ENCODE measurements around the gene BCL7B.
A peak's percentile ranks its signal among the peaks of the same experiment; 100 is the strongest.
"Not testable (repeated sequence)": the region's sequence is repeated elsewhere in the genome, so short reads cannot be mapped to it uniquely, and the experiment has no call there.

BCL7B gene

DNA sequence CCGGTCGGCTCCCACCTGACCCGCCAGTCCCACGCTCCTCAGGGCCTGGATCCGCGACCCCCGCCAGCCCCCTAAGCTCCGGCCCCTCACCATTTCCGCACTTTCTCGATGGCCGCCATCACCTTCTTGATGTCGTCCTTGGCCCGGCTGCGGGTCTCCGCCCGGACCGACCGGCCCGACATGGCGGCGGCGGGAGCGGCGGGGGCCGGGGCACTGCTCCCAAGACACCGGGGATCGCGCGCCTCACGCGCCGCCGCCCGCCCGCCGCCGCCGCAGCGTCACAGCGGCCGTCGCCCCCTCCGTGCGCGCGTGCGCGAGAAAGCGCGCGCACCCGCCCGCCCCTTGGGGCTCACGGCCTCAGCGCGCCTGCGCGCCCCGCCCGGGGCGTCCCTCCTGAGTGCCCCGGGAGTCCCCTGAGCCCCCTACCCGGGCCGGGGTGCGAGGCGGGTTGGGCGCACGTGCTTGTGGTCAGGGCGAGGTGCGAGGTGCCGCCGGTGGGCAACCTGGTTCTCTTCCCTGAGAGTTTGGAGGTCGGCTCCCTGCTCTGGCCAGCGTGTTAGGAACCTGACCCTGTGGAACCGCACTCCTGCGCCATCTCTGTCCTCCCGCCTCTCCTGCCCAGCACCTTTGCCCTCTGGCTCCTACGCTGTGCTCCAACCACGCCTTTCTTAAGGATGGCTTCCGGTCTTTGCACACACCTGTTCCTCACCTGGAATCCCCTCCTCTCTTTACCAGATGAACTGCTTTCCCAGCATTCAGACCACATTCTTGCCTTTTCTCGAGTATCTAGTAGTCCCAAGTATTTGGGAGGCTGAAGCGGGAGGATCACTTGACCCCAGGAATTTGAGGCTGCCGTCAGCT, at the start of gene BCL7B:
Gene BCL7B, minus strand, starts transcription at position 294 of the 861 bp plus-strand sequence. Its CDS starts 112 bp downstream, at position 182.
- DNase-seq (ENCODE audit: low read depth in 2 of 2) = peak in 1 of 2 experiments; percentile 25

DNA sequence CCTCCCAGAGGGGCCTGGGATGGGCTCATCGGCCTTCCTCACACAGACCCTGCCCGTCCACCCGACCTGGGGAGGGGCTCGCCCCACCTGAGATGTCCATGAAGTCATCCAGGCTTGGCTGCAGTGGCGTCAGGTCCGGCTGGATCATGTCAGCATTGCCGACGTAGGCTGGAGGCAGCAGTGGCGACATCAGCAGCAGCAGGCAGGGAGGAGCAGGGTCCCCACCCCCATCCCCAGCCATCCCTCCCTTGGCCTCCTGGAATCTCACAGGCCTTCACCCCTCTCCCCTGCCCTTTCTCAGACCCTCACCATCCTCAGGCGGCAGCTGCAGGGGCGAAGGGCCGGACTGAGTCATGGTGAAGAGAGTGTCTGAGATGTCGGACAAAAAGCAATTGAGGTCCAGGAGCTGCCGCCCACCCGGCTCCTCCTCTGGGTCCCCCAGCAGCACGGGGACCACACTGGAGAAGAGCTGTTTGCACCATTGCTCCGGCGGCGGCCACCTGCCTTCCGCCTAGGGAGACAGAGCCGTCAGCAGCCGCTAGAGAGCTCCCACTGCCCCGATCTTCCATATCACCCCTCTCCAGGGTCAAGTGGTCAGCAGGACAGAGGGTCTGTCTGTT, 48.2 kb upstream of the BCL7B start:
- no peak for DNase-seq (ENCODE audit: low read depth in 2 of 2)

DNA sequence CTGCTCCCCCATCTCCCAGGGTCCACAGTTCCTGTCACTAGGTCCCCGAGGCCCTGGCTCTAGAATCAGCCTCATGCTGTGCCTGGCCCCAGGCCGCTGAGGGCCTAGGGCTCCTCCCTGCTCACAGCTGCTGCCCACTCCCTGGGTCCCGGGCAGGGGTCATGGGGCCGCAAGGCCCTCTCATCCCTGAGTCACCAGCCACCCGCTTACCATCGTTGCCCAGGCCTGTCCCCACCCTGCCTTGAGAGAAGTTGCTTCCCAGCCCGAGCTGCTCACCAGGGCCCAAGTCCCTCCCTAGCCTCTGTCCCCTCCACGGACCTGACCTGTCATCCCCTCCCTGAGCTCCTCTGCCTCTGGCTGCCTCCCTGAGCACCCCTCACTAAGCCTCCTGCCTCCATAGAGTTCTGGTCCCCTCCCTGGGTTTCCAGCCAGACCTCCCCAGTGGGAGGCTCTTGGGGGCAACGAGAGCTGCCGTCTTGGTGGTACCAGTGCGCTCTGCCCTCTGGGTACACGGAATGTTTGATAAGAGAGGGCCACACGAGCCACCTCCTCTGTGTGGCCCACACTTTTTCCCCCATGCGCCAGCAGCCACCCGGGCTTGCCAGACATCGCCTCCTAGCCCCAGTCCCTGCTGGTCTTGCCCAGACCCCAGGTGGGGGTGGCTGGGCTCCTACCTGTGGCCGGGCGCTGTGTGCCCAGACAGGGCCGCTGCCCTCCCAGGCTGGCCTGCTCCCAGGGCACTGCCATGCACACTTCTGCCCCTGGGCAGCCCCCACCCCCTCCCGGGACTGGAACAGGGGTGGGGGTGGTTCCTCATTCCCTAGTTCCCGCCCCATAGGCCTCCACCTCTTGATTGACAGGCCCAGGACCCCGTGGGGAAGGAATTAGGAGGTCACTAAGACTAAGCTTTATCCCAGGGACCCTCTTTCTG, 45.5 kb upstream of the BCL7B start:
- no peak for DNase-seq (ENCODE audit: low read depth in 2 of 2)

DNA sequence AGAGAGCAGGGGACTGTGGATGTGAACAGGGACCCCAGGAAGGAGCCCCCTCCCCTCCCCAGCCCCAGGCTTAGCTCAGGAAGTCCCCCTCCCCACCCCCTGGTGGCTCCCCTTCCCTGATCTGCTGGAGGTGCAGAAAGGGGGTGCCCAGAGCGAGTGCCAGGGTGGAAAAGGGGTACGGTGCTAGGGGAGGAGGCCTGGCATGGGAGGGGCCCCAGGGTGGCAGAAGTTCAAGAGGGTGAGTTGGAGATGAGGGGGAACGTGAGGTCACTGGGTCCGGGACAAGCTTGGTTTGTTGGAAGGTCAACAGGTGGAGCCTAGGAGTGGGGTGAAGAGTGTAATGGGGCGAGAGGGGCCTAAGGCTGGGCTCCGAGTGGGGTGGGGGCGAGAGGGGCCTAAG, 42.4 kb upstream of the BCL7B start:
- DNase-seq (ENCODE audit: low read depth in 2 of 2) = no peak

DNA sequence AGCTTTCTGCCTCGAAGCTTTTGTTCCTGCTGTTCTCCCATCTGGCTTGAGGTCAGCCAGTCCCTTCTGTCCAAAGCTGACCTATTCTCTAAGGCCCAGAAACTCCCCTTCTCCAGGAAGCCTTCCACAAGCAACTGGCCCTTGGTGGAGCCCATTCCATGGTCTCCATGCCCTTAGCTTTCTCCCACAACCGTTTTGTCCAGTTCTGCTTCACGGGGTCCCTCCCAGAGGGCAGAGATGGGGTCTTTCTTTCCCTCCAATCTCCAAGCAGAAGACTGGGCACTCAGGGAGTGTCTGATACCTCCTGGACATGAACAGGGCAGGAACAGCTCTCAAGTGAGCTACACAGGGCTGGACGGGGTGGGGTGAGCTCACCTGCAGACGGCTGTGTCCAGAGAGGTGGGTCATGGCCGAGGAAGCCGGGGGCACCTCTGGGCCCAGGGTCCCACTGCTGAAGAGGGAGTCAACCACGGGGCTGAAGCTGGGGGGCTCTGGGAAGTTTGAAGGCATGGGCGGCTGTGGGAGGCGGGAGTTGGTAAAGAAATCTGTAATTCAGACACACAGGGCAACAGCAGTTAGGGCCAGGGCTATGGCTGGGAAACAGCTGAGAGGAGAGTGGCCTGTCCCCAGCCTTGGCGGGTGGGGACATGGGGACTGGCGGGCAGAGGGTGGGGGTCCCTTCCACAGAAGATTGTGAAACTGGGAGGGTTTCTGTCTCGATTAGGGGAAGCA, 41.8 kb upstream of the BCL7B start:
- DNase-seq (ENCODE audit: low read depth in 2 of 2) = no peak

DNA sequence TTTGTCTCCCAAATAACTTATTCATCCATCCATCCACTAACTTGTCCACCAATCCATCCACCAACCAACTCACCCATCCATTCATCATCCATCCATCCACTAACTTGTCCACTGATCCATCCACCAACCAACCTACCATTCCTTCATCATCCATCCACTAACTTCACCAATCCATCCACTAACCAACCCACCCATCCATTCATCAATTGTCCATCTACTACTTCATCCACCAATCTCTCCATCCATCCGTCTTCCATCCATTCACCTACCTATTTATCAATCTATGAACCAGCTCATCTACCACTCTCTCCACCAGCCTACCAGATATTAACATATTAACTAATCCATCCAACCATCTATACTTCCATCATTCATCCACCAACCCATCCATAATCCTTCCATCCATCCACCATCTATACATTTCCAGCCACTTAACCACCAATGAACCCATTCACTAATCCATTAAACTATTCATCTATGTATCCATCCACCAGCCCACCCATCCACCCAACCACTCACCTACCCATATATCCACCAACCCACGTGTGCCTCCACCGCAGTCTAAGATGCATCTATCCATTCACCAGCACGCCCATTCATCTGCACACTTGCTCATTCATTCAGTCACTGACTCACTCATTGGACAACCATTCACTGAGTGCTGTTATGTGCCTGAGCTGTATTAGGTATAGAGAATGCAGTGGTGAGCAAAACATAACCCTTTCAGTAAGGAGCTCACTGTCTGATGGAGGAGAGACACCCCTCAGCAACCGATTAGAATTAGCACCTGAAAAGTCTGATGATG, 40.7 kb upstream of the BCL7B start:
- DNase-seq (ENCODE audit: low read depth in 2 of 2) = no peak

DNA sequence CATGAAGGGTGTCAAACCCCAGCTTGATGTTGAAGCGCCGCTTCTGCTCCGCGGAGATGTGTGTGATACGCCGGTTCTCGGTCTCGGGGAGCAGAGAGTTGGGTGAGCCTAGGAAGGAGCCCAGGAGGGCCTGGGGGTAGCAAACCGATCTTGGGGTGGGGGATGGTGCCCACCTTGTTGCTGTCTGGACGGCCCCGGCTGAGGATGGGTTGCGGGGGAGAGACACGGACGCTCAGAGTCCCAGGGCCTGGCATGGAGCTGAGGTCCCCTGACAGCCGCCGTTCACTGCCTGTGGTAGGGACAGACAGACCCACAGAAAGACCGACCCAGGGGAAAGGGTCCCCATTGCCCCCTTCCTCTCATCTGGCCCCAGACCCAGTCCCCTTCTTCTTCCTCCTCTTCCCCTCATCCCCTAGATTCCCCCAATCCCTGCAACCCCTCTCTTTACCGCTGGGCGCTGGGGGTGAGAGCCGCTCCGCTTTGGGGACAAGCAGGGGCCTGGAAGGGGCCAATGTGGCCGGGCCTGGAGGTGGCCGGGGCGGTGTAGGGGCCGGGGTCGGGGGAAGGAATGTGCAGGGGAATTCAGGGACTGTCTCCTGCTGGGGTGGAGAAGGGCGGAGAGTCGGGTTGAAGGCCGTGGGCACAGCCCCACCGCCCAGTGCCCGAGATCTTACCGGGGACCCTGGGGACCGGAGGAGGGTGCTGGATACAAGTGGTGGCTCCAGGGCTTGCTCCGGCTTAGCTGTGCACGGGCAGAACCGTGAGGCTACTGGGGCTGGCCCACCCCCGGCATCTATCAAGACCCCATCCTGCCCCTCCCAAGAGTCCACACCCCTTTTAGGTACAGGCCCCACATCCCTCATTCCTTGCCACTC, 38.9 kb upstream of the BCL7B start:
- no peak for DNase-seq (ENCODE audit: low read depth in 2 of 2)

DNA sequence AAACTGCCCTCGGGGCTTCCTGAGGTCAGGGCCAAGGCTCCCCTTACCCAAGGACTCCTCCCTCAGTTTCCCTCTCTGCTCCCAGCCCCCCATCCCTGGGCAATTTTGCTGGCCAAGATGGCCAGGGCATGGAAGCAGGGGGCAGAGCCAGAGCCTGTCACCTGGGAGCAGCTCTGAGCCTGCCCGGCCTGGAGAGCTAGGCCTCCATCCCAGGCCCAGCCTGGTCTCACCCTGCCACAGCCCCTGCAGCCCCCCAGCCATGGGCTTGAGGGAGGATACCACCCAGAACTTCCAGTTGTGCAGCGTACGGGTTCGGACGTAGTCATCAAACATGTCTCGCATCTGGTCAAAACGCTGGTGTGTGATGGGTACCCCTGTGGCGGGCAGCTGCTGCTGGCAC, 37.9 kb upstream of the BCL7B start:
- no peak for DNase-seq (ENCODE audit: low read depth in 2 of 2)

DNA sequence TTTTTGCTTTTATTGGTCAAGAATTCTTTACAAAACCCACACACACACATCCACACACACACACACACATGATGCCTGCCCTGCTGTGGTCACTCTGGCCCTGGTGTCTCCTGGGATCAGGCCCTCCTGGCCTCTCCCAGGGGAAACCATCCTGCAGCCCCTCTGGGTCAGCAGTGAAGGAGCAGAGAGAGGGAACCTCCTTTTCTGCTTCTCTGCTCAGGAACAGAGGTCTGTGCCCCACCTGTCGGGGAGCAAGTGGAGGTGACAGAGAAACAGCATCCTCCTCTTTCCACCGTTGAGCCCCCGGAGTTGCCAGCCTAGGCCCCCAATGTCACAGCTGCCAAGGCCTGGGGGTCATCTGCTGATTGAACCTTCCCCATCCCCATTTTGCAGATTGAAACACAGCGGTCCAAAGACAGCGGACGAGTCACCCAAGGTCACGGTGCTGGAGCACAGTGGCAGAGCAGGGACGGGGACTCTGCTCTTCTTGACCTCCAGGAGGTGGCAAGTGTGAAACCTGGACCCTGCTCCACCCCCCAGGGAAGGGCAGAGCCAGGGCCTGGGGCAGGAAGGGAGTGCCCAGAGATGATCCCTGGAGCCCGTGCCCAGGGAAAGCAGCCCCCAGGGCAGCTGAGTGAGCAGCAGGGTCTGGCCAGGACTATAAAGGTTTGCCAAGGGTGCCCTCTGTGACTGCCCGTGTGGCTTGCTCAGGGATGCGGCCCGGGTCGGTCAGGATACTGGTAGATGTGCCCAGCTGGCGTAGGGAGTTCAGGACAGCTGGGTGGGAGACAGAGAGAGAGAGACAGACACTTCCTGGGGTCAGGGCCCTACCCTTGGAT, 35.9 kb upstream of the BCL7B start:
- DNase-seq (ENCODE audit: low read depth in 2 of 2) = no peak

DNA sequence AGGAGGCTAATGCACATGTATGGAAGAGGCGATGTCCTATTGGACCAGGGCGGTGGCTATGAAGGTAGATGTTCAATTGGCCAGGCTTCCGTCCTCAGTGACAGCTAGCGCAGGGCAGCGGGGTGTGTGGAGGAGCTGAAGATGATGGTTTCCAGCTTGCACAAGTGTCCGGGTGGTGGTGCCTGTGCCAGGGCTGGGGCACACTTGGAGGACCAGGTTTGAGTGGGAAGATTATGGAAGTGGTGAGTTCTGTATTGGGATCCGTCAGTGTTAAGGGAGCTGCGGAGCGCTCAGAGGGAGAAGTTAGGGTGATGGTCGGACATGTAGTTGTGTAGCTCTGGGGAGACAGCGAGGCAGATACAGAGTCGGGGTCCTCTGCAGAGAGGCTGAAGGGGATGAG, 29.4 kb upstream of the BCL7B start:
- no peak for DNase-seq (ENCODE audit: low read depth in 2 of 2)

DNA sequence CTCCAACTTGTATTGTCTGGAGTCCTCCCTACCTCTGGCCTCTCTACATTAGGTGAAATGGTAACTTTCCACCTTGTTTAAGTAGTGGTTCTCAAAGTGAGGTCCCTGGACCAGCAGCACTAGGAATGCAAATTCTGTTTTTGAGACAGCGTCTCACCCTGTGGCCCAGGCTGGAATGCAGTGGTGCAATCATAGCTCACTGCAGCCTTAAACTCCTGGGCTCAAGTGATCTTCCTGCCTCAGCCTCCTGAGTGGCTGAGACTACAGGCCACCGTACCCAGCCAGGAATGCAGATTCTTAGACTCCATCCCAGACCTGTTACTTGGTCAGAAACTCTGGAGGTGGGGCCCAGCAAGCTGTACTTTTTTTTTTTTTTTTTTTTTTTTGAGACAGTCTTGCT, 27.7 kb upstream of the BCL7B start:
- DNase-seq (ENCODE audit: low read depth in 2 of 2) = no peak

DNA sequence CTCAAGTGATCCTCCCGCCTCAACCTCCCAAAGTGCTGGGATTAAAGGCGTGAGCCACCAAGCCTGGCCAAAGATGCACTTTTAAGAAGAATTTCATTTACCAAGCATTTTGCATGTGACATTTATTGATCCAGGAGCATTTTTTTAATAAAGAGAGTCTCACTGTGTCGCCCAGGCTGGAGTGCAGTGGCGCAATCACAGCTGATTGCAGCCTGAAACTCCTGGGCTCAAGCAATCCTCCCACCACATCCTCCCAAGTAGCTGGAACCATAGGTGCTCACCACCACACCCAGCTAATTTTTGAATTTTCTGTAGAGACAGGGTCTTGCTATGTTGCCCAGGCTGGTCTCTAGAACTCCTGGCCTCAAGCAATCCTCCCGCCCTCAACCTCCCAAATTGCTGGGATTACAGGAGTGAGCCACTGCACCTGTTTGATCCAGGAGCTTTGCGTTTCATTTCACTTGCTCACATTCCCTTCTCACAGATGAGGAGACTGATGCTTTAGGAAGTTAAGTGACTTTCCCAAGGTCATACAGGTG, 25.2 kb upstream of the BCL7B start:
- no peak for DNase-seq (ENCODE audit: low read depth in 2 of 2)

DNA sequence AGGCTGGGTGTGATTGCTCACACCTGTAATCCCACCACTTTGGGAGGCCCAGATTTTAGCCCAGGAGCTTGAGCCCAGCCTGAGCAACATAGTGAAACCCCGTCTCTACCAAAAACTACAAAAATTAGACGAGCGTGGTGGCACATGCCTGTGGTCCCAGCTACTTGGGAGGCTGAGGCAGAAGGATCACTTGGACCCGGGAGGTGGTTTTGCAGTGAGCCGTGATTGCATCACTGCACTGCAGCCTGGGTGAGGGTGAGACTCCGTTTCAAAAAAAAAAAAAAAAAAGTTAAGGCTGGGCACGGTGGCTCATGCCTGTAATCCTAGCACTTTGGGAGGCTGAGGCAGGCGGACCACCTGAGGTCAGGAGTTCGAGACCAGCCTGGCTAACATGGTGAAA, 23.5 kb upstream of the BCL7B start:
- not testable (repeated sequence) for DNase-seq (ENCODE audit: low read depth in 2 of 2)

DNA sequence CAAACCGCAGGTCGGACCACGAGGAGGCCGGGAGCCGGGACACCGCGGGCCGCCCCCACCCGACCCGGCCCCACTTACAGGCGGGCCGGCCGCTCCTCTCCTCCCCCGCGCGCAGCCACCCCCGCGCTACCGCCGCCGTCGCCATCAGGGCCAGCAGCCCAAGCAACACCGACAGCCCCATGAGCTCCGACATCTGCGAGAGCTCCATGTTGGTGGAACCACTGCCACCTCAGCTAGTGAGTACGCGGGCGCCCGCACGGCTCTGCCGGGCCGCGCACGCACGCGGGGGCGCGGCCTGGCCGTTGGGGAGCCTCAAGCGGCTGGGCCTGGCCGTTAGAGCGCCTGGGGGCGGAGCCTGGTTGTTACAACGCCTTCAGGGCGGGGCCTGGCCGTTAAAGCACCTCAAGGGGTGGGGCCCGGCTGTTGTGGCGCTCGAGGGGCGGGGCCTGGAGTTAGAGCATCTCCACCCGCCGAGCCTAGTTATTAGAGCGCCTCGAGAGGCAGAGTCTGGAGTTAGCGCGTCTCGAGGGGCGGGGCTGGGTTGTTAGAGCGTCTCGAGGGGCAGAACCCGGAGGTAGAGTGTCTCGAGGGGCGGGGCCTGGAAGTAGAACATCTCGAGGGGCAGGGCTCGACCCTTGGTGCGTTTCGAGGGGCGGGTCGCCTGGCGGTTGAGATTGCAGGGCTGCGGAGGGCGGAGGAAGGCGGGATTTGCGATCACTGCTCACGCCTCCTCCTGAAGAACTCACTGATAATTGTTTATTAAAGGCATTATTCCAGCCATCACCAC, 21.0 kb upstream of the BCL7B start, which contains the start of gene TBL2:
Gene TBL2, minus strand, starts transcription at position 238 of the 787 bp plus-strand sequence. Its CDS starts 30 bp downstream, at position 208.
- DNase-seq (ENCODE audit: low read depth in 2 of 2) = peak; percentile 97 to 98

DNA sequence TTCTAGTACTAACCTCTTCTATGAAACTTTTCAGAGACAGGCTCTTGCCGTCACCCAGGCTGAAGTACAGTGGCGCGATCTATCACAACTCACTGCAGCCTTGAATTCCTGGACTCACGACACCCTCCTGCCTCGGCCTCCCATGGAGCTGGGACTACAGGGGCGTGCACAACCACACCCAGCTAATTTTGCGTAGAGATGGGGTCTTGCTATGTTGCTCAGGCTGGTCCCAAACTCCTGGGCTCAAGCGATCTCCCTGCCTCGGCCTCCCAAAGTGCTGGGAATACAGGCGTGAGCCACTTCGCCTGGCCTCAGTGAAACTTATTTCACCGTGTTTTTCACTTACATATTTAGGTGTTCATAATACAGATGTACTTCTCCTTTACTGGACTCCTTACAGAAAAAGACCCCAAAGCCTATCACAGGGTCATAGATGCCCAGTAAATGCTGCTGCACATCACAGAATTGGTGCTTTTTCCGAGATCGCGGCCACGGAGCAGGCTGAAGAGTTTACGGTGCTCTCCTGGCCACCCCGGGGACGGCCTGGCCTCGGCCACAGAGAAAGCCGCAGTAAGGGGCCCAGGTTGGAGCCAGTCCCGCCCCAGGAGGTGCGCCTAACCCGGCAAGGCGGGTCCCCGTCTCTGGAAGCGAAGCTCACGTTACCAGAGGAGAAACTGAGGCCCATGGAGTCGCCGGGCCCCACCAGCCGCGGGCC, 20.3 kb upstream of the BCL7B start:
- no peak for DNase-seq (ENCODE audit: low read depth in 2 of 2)

DNA sequence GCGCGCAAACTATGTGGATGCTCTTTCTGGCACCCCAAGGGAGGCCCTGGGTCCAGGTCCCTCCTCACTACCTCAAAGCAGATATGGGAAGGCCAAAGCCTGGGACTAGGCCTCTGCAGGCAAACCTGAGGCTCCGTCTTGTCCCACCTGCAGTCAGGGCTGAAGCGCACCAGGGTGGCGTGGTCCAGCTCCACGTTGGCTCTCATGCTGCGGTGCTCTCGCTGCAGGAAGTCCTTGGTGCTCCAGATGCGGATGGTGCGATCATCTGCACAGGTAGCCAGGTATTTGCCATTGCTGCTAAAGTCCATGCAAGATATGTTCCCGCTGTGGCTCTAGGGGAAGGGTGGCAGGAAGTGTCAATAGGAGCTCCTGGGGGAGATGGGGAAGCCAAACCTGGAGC, 16.3 kb upstream of the BCL7B start:
- DNase-seq (ENCODE audit: low read depth in 2 of 2) = no peak

DNA sequence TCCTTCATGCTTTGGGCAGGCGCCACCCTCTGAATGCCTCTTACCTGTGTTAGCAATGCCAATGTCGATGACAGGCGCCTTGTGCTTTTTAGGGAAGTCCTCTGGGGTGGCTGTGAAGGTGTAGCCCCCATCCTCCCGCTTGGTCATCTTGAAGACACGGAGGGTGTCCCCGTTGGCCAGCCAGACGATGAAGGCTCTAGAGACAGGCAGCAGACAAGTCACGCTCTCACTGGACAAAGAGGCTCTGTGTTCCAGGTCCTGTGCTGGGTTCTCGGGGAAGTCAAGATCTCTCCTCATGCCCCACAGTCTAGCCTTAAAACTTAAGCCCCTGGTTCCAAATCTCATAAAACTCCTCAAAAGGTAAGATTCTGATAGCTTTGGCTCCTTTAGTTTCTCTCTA, 15.8 kb upstream of the BCL7B start:
- no peak for DNase-seq (ENCODE audit: low read depth in 2 of 2)
